GM12872 (cell line): Measurements from ENCODE around the gene MOGAT1.

Source experiments
- TF ChIP-seq, protein P1 (sequence below): IDR thresholded peaks from 3 replicates; pipeline ENCODE4 v1.5.1; 2011; ENCODE audit warnings: low read depth, mild to moderate bottlenecking, low read length, moderate library complexity; ENCODE audit not compliant: insufficient read depth

Gene MOGAT1, protein sequence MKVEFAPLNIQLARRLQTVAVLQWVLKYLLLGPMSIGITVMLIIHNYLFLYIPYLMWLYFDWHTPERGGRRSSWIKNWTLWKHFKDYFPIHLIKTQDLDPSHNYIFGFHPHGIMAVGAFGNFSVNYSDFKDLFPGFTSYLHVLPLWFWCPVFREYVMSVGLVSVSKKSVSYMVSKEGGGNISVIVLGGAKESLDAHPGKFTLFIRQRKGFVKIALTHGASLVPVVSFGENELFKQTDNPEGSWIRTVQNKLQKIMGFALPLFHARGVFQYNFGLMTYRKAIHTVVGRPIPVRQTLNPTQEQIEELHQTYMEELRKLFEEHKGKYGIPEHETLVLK

DNA sequence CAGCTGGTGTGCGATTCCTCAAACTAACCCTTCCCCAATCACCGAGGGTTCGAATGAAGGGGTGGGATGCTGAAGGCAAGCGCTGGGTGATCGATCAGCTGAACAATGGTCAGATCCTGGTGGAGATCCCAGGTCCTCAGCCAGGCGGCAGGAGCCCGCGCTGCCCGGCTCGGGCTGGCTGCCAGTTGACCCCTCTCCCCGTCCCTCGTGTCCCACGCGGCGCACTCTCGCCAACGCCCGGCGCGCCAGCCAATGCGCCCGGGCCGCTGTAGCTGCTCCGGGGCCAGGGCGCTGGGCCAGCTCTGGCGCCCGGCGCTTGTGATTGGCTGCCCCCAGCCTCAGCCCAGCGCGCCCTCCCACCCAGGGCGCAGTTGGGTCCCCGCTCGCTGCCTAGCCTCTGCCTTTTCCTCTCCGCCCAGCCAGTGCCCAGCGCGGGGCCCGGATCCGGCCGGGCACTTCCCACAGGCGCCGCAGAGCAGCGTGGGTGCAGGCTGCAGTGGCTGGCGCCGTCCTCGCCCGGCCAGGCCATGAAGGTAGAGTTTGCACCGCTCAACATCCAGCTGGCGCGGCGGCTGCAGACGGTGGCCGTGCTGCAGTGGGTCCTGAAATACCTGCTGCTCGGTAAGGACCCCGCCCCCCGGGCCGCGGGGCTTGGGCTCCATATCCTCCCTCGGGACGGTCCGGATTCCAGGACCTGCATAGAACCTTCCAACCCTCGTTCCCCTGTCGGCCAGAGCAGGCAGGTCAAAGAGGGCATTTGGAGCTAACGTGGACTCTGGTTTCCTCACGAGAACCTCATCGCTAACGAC lies at the start of gene MOGAT1:
MOGAT1 (plus strand) TSS at position 400 of the 809 bp plus-strand sequence; CDS start at position 528, 128 bp downstream.
- TF ChIP-seq, protein P1, sequence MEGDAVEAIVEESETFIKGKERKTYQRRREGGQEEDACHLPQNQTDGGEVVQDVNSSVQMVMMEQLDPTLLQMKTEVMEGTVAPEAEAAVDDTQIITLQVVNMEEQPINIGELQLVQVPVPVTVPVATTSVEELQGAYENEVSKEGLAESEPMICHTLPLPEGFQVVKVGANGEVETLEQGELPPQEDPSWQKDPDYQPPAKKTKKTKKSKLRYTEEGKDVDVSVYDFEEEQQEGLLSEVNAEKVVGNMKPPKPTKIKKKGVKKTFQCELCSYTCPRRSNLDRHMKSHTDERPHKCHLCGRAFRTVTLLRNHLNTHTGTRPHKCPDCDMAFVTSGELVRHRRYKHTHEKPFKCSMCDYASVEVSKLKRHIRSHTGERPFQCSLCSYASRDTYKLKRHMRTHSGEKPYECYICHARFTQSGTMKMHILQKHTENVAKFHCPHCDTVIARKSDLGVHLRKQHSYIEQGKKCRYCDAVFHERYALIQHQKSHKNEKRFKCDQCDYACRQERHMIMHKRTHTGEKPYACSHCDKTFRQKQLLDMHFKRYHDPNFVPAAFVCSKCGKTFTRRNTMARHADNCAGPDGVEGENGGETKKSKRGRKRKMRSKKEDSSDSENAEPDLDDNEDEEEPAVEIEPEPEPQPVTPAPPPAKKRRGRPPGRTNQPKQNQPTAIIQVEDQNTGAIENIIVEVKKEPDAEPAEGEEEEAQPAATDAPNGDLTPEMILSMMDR = no peak

DNA sequence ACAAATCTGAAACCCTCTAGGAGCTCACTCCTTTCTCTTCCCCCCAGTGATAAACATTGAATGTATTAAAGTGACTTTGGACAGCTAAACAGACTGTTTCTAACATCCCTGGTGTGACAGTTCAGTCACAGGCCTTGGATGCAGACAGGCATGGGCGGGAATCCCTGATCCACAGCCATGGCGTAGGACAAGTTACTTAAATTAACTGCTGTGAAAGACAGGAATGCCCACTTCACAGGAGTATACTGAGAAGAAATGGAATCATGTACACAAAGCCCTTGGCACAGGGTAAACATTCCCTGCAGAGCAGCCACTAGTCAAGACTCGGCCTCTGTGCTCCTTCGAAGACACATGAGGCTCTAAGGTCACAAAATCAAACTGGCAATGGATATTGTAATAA lies 49.6 kb upstream of the MOGAT1 start:
- TF ChIP-seq, protein P1 = no peak

DNA sequence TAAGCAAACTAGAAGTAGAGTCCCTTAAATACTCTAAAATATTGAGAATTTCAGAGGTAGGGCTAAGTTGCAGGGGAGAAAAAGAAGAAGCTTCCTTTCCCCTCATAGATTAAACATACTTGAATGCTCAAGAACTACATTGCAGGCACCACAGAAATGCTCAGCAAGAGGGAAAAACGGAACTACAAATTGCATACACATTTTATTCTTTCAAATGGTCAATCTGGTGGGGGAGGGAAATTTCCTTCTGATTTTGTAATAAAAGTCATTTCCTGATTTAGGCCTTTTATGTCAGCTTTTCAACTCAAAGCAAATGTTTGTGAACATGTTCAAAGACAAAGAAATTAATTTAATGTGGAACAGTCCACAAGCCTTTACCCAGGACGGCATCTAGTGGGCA lies 48.5 kb upstream of the MOGAT1 start:
- TF ChIP-seq, protein P1 = no peak

DNA sequence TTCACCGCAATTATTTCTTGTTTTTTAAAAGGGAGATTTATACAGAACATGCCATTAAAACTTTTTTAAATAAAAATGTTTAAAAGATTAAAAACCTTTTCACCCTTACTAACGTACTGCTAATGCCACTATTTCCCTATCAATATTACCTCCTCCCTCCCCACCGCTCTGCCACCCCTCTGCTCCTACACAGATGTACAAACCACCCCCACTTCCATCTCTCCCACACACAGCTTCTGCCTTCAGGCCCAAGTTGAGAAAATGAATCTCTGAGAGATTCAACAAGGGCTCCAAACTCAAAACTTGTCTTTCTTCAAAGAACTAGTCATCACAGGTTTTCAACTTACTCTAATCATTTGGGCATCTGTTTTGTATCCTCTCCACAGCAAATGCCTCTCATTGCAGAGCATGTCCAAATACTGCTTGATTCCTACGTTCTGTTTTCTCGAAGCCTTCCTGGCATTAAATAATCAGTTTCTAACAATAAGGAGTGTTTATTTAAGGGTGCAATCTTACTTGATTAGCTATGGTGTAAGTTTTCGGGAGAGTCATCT lies 47.6 kb upstream of the MOGAT1 start:
- TF ChIP-seq, protein P1 = no peak

DNA sequence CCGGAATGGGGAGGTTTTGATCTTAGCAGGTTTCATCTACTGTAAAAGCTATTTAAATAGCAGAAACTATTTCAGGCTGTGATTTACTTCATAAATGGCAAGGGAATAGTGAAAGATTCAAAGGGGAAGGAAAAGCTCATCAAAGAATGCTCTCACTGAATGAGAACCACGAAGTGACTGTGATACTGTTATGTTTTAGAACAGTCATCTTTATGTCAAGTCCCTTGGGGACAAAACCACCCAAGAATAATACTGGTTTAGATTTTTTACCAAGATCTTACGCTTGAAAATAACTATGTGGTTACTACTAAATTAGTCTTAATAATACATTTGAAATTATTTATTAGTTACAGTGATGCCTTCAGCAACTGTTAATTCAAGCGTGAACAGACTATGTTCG lies 43.7 kb upstream of the MOGAT1 start:
- TF ChIP-seq, protein P1 = no peak

DNA sequence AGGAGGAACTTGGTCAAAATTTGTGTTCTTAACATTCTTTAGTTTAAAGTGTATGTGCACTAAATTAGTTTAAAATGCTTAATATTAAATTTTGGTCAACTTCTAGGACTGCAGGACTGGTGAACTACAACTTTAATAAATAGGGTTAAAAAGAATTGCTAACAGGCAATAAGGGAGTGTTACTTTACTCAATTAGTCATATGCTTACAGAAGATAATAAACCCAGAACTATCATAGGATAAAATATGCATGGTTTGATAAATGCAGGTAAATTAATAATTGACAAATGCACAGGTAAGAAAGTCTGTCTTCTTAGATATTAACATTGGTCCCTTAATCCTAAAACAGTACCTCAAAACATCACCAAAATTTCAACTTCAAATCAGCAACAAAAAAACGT lies 36.2 kb upstream of the MOGAT1 start:
- TF ChIP-seq, protein P1 = no peak

DNA sequence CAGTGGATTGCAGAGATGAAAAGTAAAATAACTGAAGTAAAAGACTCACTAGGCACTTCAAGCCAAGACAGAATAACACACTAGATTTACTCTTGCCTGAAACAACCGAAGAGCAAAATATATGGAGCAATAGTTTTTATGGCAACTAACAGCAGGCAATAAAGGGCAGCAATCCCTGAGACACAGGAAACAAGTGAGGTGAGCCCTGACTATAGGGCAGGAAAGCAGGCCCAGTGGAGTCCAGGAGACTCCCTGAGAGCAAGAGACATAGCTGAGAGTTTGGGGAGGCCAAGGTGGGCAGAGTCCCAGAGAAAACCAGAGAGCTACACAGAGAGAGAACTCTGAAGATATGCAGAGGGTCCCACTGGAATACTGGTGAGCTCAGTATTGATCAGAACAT lies 34.4 kb upstream of the MOGAT1 start:
- TF ChIP-seq, protein P1 = no peak
